Left lung (tissue), 10 donors: ENCODE results near the gene ADAMTS10. TPM values are rescaled to one million over a fixed set of nuclear protein-coding genes. Genes with fewer than 3 reads are reported as not detected.

ENCODE experiments used
- ATAC-seq: fragments of 200-7000 bp; cut with Tn5 transposase; one replicate; pipeline ENCODE4 v1.9.1; 2020; ENCODE audit warnings: moderate library complexity
- DNase-seq, 4 donors: peaks; one replicate each; pipeline ENCODE4 v3.0.0-alpha.2; 2013 to 2020
- H3K27ac ChIP-seq, 2 donors: fragments of 200-600 bp; sonication (generic) in 1 of 2; one replicate each; pipeline versions ENCODE4 v1.5.0 to v1.8.0; 2020 to 2021
- H3K27me3 ChIP-seq, 2 donors: fragments of 200-600 bp; sonication (generic) in 1 of 2; one replicate each; pipeline versions ENCODE4 v1.5.0 to v1.8.0; 2020 to 2021
- H3K36me3 ChIP-seq, 2 donors: fragments of 200-600 bp; sonication (generic) in 1 of 2; one replicate each; pipeline versions ENCODE4 v1.5.0 to v1.8.0; 2020 to 2021
- H3K4me1 ChIP-seq, 2 donors: fragments of 200-600 bp; one replicate each; pipeline ENCODE4 v1.8.0; 2021
- H3K4me3 ChIP-seq, 2 donors: fragments of 200-600 bp; sonication (generic) in 1 of 2; one replicate each; pipeline versions ENCODE4 v1.5.0 to v1.8.0; 2020 to 2021; ENCODE audit warnings: mild to moderate bottlenecking in 1 of 2
- H3K9me3 ChIP-seq, 2 donors: fragments of 200-600 bp; sonication (generic) in 1 of 2; one replicate each; pipeline versions ENCODE4 v1.5.0 to v1.8.0; 2020 to 2021
- CTCF ChIP-seq, 2 donors: fragments of 200-600 bp; sonication (generic) in 1 of 2; IDR thresholded peaks; one replicate each; pipeline versions ENCODE4 v1.5.0 to v1.8.0; 2021; ENCODE audit warnings: antibody characterized with exemption in 2 of 2
- intact Hi-C, 2 donors: fragments of 100-400 bp; cut with DNase I; formaldehyde crosslinking; loops; one replicate each; pipeline versions ENCODE4 v1.11.2 to v1.14.2; 2022
- polyA plus RNA-seq, 6 donors: library from polyadenylated mRNA; unstranded; fragments of 120-200 nt; gene quantifications; one replicate each; pipeline ENCODE4 v1.2.1, GENCODE V29; 2013; ENCODE audit not compliant: insufficient read length in 6 of 6
- total RNA-seq, 2 donors: library from RNA; stranded (reverse); fragmentation: NEBNext Ultra II Directional; extraction: Animal tissue kit (Norgen Biotek cat#: 25700); gene quantifications; one replicate each; pipeline ENCODE4 v1.2.1, GENCODE V29; 2021
- donor health status: DM: no; HTN: yes; CAD: no.
- donor health status: DM: no; HTN: no; CAD: no.

Gene ADAMTS10
- total and polyA plus RNA-seq, 8 donors, result 18.5 to 72.2 (median 56.9) TPM

GRCh38 chr19:8654591-8655339 lies 44.2 kb upstream of the ADAMTS10 start:
- no peaks in the 10 kb centered on the region for H3K9me3 ChIP-seq
- peak; percentile 90 to 99 for TF ChIP-seq CTCF (IDR thresholded peaks at IDR 0.05)
- H3K27me3 ChIP-seq, result peaks cover 0 to 54% of the 10 kb centered on the region in 2 donors
- ATAC-seq (peak; percentile 96), DNase-seq (peak in 3 of 4 donors; percentile 50 to 92 (median 58))
- intact Hi-C loops, result loop anchor here in 1 of 2 donors (5.0 kb wide), 1 partner anchor 423 kb away; no protein-coding TSS in a partner anchor
- H3K4me3 ChIP-seq, result no peak overlapping the region
- H3K36me3 ChIP-seq, result no peaks in the 10 kb centered on the region
- H3K4me1 ChIP-seq, result peaks cover 0 to 14% of the 10 kb centered on the region in 2 donors
- H3K27ac ChIP-seq, result no peak overlapping the region

- no peak overlapping the region for H3K4me3 ChIP-seq
- H3K27ac ChIP-seq, result peak overlapping the region in 1 of 2 donors; percentile 18
- peaks cover 0 to 43% of the 10 kb centered on the region in 2 donors for H3K27me3 ChIP-seq
- TF ChIP-seq CTCF (IDR thresholded peaks at IDR 0.05), result no peak
- H3K9me3 ChIP-seq, result no peaks in the 10 kb centered on the region
- peaks cover 0 to 47% of the 10 kb centered on the region in 2 donors for H3K4me1 ChIP-seq
- no peak for DNase-seq
- intact Hi-C loops, result no loop called here
- H3K36me3 ChIP-seq, result no peaks in the 10 kb centered on the region
- ATAC-seq, result peak; percentile 51
These were observed 37.7 kb upstream of the ADAMTS10 start for GRCh38 chr19:8648240-8648639.

GRCh38 chr19:8643860-8644653 lies 33.5 kb upstream of the ADAMTS10 start:
- Histone ChIP-seq H3K36me3 (no peaks in the 10 kb centered on the region), H3K4me1 (peaks cover 0 to 60% of the 10 kb centered on the region in 2 donors), H3K9me3 (peaks cover 0 to 5% of the 10 kb centered on the region in 2 donors), H3K4me3 (no peak overlapping the region), H3K27ac (no peak overlapping the region), H3K27me3 (peaks cover 0 to 31% of the 10 kb centered on the region in 2 donors)
- DNase-seq, result no peak
- ATAC-seq, result no peak
- intact Hi-C loops, result no loop called here
- TF ChIP-seq CTCF (IDR thresholded peaks at IDR 0.05), result no peak

GRCh38 chr19:8642561-8642960 lies 32.0 kb upstream of the ADAMTS10 start:
- Histone ChIP-seq H3K4me1 (peaks cover 0 to 62% of the 10 kb centered on the region in 2 donors), H3K36me3 (no peaks in the 10 kb centered on the region), H3K9me3 (peaks cover 0 to 5% of the 10 kb centered on the region in 2 donors), H3K27ac (peak overlapping the region in 1 of 2 donors; percentile 91), H3K4me3 (no peak overlapping the region), H3K27me3 (peaks cover 0 to 36% of the 10 kb centered on the region in 2 donors)
- DNase-seq (no peak), ATAC-seq (no peak)
- TF ChIP-seq CTCF (IDR thresholded peaks at IDR 0.05), result no peak
- intact Hi-C loops, result no loop called here
